K562 (cell line): ENCODE data around the gene PACS2.

Experiments
- ATF3 ChIP-seq, 2 experiments: fragments of 450-650 bp in 1 of 2; sonication (generic) in 1 of 2; formaldehyde crosslinking in 1 of 2; IDR thresholded peaks in 1 of 2; conservative IDR thresholded peaks in 1 of 2; 2 replicates each; pipeline versions ENCODE4 v1.6.1 to v1.8.1; 2016 to 2023; ENCODE audit warnings: mild to moderate bottlenecking in 2 of 2, moderate library complexity in 2 of 2, inconsistent platforms in 1 of 2, missing genetic modification reagents in 1 of 2
- BCL6 ChIP-seq: fragments of 250-450 bp; sonication (Bioruptor Pico); IDR thresholded peaks from 2 replicates; pipeline ENCODE4 v1.4.0; 2020
- BRD9 ChIP-seq: fragments of 450-650 bp; IDR thresholded peaks from 2 replicates; pipeline ENCODE4 v1.6.1; 2018; ENCODE audit warnings: low read depth; ENCODE audit not compliant: partially characterized antibody
- E2F3 ChIP-seq: fragments of 250-450 bp; sonication (Bioruptor Pico); IDR thresholded peaks from 2 replicates; pipeline ENCODE4 v1.4.0; 2020; ENCODE audit warnings: mild to moderate bottlenecking
- EP300 ChIP-seq: IDR thresholded peaks from 2 replicates; pipeline ENCODE4 v1.6.1; 2012; ENCODE audit warnings: low read length, improper control_type of control experiment
- GATAD2A ChIP-seq: fragments of 450-650 bp; IDR thresholded peaks from 2 replicates; pipeline ENCODE4 v1.6.1; 2017
- HEY1 ChIP-seq: fragments of 250-450 bp; sonication (Bioruptor Pico); IDR thresholded peaks from 2 replicates; pipeline ENCODE4 v1.5.0; 2020; ENCODE audit warnings: mild to moderate bottlenecking, moderate library complexity, borderline replicate concordance
- JUN ChIP-seq, 2 experiments: sonication (generic) in 1 of 2; formaldehyde crosslinking in 1 of 2; IDR thresholded peaks; 2 replicates each; pipeline versions ENCODE4 v1.6.1 to v1.8.0; 2012 to 2022; ENCODE audit warnings: borderline replicate concordance in 2 of 2, mild to moderate bottlenecking in 2 of 2, improper control_type of control experiment in 1 of 2, low read depth in 1 of 2, low read length in 1 of 2, missing genetic modification reagents in 1 of 2
- KLF16 ChIP-seq: IDR thresholded peaks from 2 replicates; pipeline ENCODE4 v1.6.1; 2016; ENCODE audit warnings: antibody characterized with exemption
- SAP30 ChIP-seq: fragments of 200-600 bp; sonication (generic); IDR thresholded peaks from 2 replicates; pipeline ENCODE4 v1.6.1; 2012; ENCODE audit warnings: borderline replicate concordance, low read depth, mild to moderate bottlenecking, moderate library complexity, low read length, control low read depth, inconsistent platforms; ENCODE audit not compliant: insufficient read depth, poor library complexity, severe bottlenecking
- SP1 ChIP-seq: sonication (generic); formaldehyde crosslinking; IDR thresholded peaks from 2 replicates; pipeline ENCODE4 v1.8.1; 2022; ENCODE audit warnings: mild to moderate bottlenecking, missing genetic modification reagents
- TEAD4 ChIP-seq, 2 experiments: sonication (generic) in 1 of 2; formaldehyde crosslinking in 1 of 2; IDR thresholded peaks; 2 replicates each; pipeline versions ENCODE4 v1.6.1 to v1.8.0; 2012 to 2022; ENCODE audit warnings: borderline replicate concordance in 1 of 2, inconsistent platforms in 1 of 2, low read length in 1 of 2, mild to moderate bottlenecking in 1 of 2, missing genetic modification reagents in 1 of 2
- ZBTB7A ChIP-seq: IDR thresholded peaks from 2 replicates; pipeline ENCODE4 v1.6.1; 2011; ENCODE audit warnings: low read depth, mild to moderate bottlenecking, low read length, moderate library complexity, borderline replicate concordance; ENCODE audit not compliant: control insufficient read depth
- ZC3H11A ChIP-seq: IDR thresholded peaks from 2 replicates; pipeline ENCODE4 v1.6.1; 2012; ENCODE audit warnings: low read depth, low read length, improper control_type of control experiment

DNA sequence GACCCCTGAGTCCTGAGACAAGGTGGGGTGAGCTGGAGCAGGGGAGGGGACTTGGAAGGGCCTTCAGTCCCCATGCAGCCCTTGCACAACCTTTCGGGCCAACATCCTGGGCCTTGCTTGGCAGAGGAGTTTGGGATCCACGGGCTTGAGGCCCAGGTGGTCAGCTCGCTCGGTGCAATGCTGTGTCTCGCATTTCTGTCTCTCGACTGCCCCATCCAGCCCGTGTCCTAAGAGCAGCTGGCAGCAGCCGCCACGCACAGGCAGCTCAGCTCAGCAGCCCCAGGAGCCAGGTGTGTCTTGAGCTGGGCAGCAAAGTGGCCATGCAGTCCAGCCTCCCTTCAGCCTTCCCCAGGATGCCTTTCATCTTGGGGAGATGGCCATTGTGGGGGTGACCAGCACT, 10.8 kb downstream of the PACS2 start:
- TF ChIP-seq BCL6 (CRISPR knock-in tag), result no peak
- TF ChIP-seq TEAD4 (IDR thresholded peaks at IDR 0.05; ENCODE audit: low read length), result no peak
- no peak for TF ChIP-seq TEAD4 (CRISPR knock-in tag; IDR thresholded peaks at IDR 0.05; ENCODE audit: borderline replicate concordance)
- no peak for TF ChIP-seq GATAD2A
- TF ChIP-seq ZC3H11A, result no peak
- no peak for TF ChIP-seq KLF16
- no peak for TF ChIP-seq SP1 (CRISPR knock-in tag)
- TF ChIP-seq E2F3 (CRISPR knock-in tag), result no peak
- TF ChIP-seq ZBTB7A, result no peak
- no peak for TF ChIP-seq JUN (IDR thresholded peaks at IDR 0.05; ENCODE audit: borderline replicate concordance, low read depth, low read length)
- TF ChIP-seq JUN (CRISPR knock-in tag; IDR thresholded peaks at IDR 0.05; ENCODE audit: borderline replicate concordance), result no peak
- no peak for TF ChIP-seq BRD9
- no peak for TF ChIP-seq HEY1
- no peak for TF ChIP-seq ATF3 (IDR thresholded peaks at IDR 0.05)
- no peak for TF ChIP-seq ATF3 (CRISPR knock-in tag; conservative IDR thresholded peaks at IDR 0.05)
- TF ChIP-seq EP300, result no peak
- no peak for TF ChIP-seq SAP30
